GM23338 (cell line): Measurements from ENCODE around the gene PEA15. TPM values are rescaled to one million over a fixed set of nuclear protein-coding genes. Genes with fewer than 3 reads are reported as not detected.

Experiments
- CTCF ChIP-seq, 2 experiments: fragments of 200-600 bp in 1 of 2; sonication (generic) in 1 of 2; conservative IDR thresholded peaks; 2 replicates each; pipeline versions ENCODE4 v1.5.1 to v1.6.1; 2016 to 2017; ENCODE audit warnings: antibody characterized with exemption in 2 of 2, low read depth in 2 of 2, mild to moderate bottlenecking in 2 of 2, moderate library complexity in 1 of 2
- ETS1 ChIP-seq: IDR thresholded peaks from 2 replicates; pipeline ENCODE4 v1.6.1; 2016; ENCODE audit warnings: antibody characterized with exemption
- NANOG ChIP-seq: IDR thresholded peaks from 2 replicates; pipeline ENCODE4 v1.6.1; 2016; ENCODE audit warnings: antibody characterized with exemption, borderline replicate concordance
- ZNF462 ChIP-seq: fragments of 250-450 bp; sonication (Bioruptor Pico); IDR thresholded peaks from 2 replicates; pipeline ENCODE4 v1.5.0; 2020; ENCODE audit warnings: mild to moderate bottlenecking, moderate library complexity
- polyA plus RNA-seq: library from polyadenylated mRNA; unstranded; fragments of >200 nt; fragmentation: Nextera tagmentation; extraction: Ambion mirVana; gene quantifications from 2 replicates; pipeline ENCODE4 v1.2.1, GENCODE V29; 2016
- total RNA-seq: library from RNA; depleted of rRNA; stranded (reverse); fragments of >200 nt; shearing (Covaris generic); gene quantifications from 2 replicates; pipeline ENCODE4 v1.2.3, GENCODE V29; 2014

PEA15 gene
- total and polyA plus RNA-seq, 2 experiments from 2014 or later, result 60.3 to 80.8 TPM

GRCh38 chr1:160208557-160209320 is 3.6 kb downstream of the PEA15 start (continued):
- no peak for TF ChIP-seq ZNF462 (CRISPR knock-in tag)
- no peak for TF ChIP-seq NANOG
- TF ChIP-seq ETS1, result no peak
- no peak for TF ChIP-seq CTCF (conservative IDR thresholded peaks at IDR 0.05; ENCODE audit: low read depth in 2 of 2)
